HepG2 (cell line): ENCODE measurements around the gene KDM2B. TPM values are rescaled to one million over a fixed set of nuclear protein-coding genes. Genes with fewer than 3 reads are reported as not detected.

Source experiments
- ARHGAP35 ChIP-seq: sonication (generic); formaldehyde crosslinking; IDR thresholded peaks from 2 replicates; pipeline ENCODE4 v1.9.0; 2022; ENCODE audit warnings: mild to moderate bottlenecking, inconsistent platforms, moderate library complexity, missing genetic modification reagents, borderline replicate concordance
- ARNT2 ChIP-seq: sonication (generic); formaldehyde crosslinking; IDR thresholded peaks from 2 replicates; pipeline ENCODE4 v1.8.0; 2022; ENCODE audit warnings: mild to moderate bottlenecking, low read depth, missing genetic modification reagents, moderate library complexity
- CREB3 ChIP-seq: sonication (generic); formaldehyde crosslinking; IDR thresholded peaks from 2 replicates; pipeline ENCODE4 v1.5.0; 2020; ENCODE audit warnings: missing genetic modification reagents
- DNMT3B ChIP-seq: conservative IDR thresholded peaks from 2 replicates; pipeline ENCODE4 v1.6.1; 2016; ENCODE audit warnings: missing biosample characterization, control low read depth
- EZH2 ChIP-seq: conservative IDR thresholded peaks from 2 replicates; pipeline ENCODE4 v1.6.1; 2012; ENCODE audit warnings: mild to moderate bottlenecking, low read depth, low read length, moderate library complexity
- GTF2F1 ChIP-seq: fragments of 150-350 bp; IDR thresholded peaks from 2 replicates; pipeline ENCODE4 v1.6.1; 2014; ENCODE audit warnings: low read length
- HOXA9 ChIP-seq: sonication (generic); formaldehyde crosslinking; IDR thresholded peaks from 2 replicates; pipeline ENCODE4 v1.8.1; 2022; ENCODE audit warnings: missing genetic modification reagents, mild to moderate bottlenecking, moderate library complexity, borderline replicate concordance
- MAFG ChIP-seq: sonication (generic); formaldehyde crosslinking; IDR thresholded peaks from 2 replicates; pipeline ENCODE4 v1.5.1; 2020; ENCODE audit warnings: mild to moderate bottlenecking, missing genetic modification reagents
- MAZ ChIP-seq, 2 experiments: sonication (generic) in 1 of 2; formaldehyde crosslinking in 1 of 2; IDR thresholded peaks; 2 replicates each; pipeline versions ENCODE4 v1.5.0 to v1.6.1; 2012 to 2020; ENCODE audit warnings: low read depth in 2 of 2, mild to moderate bottlenecking in 2 of 2, borderline replicate concordance in 1 of 2, improper control_type of control experiment in 1 of 2, low read length in 1 of 2, missing genetic modification reagents in 1 of 2, moderate library complexity in 1 of 2
- MXD4 ChIP-seq: IDR thresholded peaks from 2 replicates; pipeline ENCODE4 v1.6.1; 2016; ENCODE audit warnings: mild to moderate bottlenecking, missing biosample characterization, missing genetic modification reagents
- NFE2L2 ChIP-seq: fragments of 150-350 bp; IDR thresholded peaks from 2 replicates; pipeline ENCODE4 v1.6.1; 2014; ENCODE audit warnings: low read length
- NR2F2 ChIP-seq: IDR thresholded peaks from 2 replicates; pipeline ENCODE4 v1.6.1; 2012; ENCODE audit warnings: low read depth, inconsistent platforms, borderline replicate concordance
- SAP130 ChIP-seq: IDR thresholded peaks from 2 replicates; pipeline ENCODE4 v1.6.1; 2016; ENCODE audit warnings: low read depth
- ZBTB39 ChIP-seq: sonication (generic); formaldehyde crosslinking; IDR thresholded peaks from 2 replicates; pipeline ENCODE4 v1.5.0; 2020; ENCODE audit warnings: missing genetic modification reagents
- ZBTB42 ChIP-seq: sonication (generic); formaldehyde crosslinking; IDR thresholded peaks from 2 replicates; pipeline ENCODE4 v1.5.0; 2020; ENCODE audit warnings: mild to moderate bottlenecking, missing genetic modification reagents
- ZEB1 ChIP-seq: IDR thresholded peaks from 2 replicates; pipeline ENCODE4 v1.6.1; 2012; ENCODE audit warnings: mild to moderate bottlenecking, low read depth, inconsistent platforms; ENCODE audit not compliant: insufficient replicate concordance
- ZNF333 ChIP-seq: sonication (generic); formaldehyde crosslinking; IDR thresholded peaks from 2 replicates; pipeline ENCODE4 v1.4.0; 2020; ENCODE audit warnings: mild to moderate bottlenecking, missing genetic modification reagents, borderline replicate concordance
- ZNF335 ChIP-seq: sonication (generic); formaldehyde crosslinking; IDR thresholded peaks from 2 replicates; pipeline ENCODE4 v1.4.0; 2020; ENCODE audit warnings: missing genetic modification reagents
- ZNF414 ChIP-seq: sonication (generic); formaldehyde crosslinking; IDR thresholded peaks from 2 replicates; pipeline ENCODE4 v1.5.0; 2020; ENCODE audit warnings: missing genetic modification reagents
- ZNF430 ChIP-seq: sonication (generic); formaldehyde crosslinking; IDR thresholded peaks from 2 replicates; pipeline ENCODE4 v1.9.0; 2021; ENCODE audit warnings: mild to moderate bottlenecking, missing genetic modification reagents
- ZNF616 ChIP-seq: sonication (generic); formaldehyde crosslinking; IDR thresholded peaks from 2 replicates; pipeline ENCODE4 v1.5.0; 2020; ENCODE audit warnings: low read depth, mild to moderate bottlenecking, missing genetic modification reagents
- ZNF678 ChIP-seq: sonication (generic); formaldehyde crosslinking; IDR thresholded peaks from 2 replicates; pipeline ENCODE4 v1.4.0; 2020; ENCODE audit warnings: mild to moderate bottlenecking, missing genetic modification reagents
- ZNF747 ChIP-seq: sonication (generic); formaldehyde crosslinking; IDR thresholded peaks from 2 replicates; pipeline ENCODE4 v1.8.1; 2023; ENCODE audit warnings: missing genetic modification reagents, mild to moderate bottlenecking, borderline replicate concordance
- ZNF800 ChIP-seq: sonication (generic); formaldehyde crosslinking; IDR thresholded peaks from 2 replicates; pipeline ENCODE4 v1.4.0; 2020; ENCODE audit warnings: missing genetic modification reagents
- polyA plus RNA-seq, 8 experiments: library from polyadenylated mRNA; depleted of rRNA in 3 of 8; stranded (reverse) in 7 of 8; unstranded in 1 of 8; fragments of >200 nt; fragmentation: Illumina TruSeq in 4 of 8; extraction: Trizol in 4 of 8; gene quantifications; 2 replicates each; pipeline versions ENCODE4 v1.2.1 to v1.2.3, GENCODE V29; 2011 to 2016; ENCODE audit warnings: low read depth in 4 of 8, missing spikeins in 1 of 8, mixed read lengths in 1 of 8; ENCODE audit not compliant: insufficient read depth in 1 of 8
- total RNA-seq, 5 experiments: library from RNA; depleted of rRNA; stranded (reverse); fragments of >200 nt; fragmentation: Illumina TruSeq; extraction: Trizol; gene quantifications; 2 replicates each; pipeline ENCODE4 v1.2.3, GENCODE V29; 2016; ENCODE audit warnings: low read depth in 1 of 5

Gene KDM2B
- total and polyA plus RNA-seq, 2 of the 13 experiments (the other 11 are each of a cell fraction or from before 2014, with no cell fraction given): 17.5 to 26.1 TPM

GRCh38 chr12:121490401-121491281 is 90.2 kb downstream of the KDM2B start (continued):
- TF ChIP-seq ARHGAP35: no peak
- TF ChIP-seq GTF2F1: no peak
- no peak for TF ChIP-seq ZNF616 (CRISPR knock-in tag)
- TF ChIP-seq ZNF800 (CRISPR knock-in tag): 0 out of 2 replicates have a peak, but pooled peaks have one; percentile 42
- TF ChIP-seq NR2F2: peak; percentile 87
- no peak for TF ChIP-seq DNMT3B
- TF ChIP-seq ZNF747 (CRISPR knock-in tag): no peak
- TF ChIP-seq MAZ (IDR thresholded peaks at IDR 0.05; ENCODE audit: borderline replicate concordance, low read depth, low read length): no peak
- TF ChIP-seq MAZ (CRISPR knock-in tag; IDR thresholded peaks at IDR 0.05; ENCODE audit: low read depth): peak; percentile 18; the same call in 1 of the 2 replicates
- TF ChIP-seq EZH2: no peak
- no peak for TF ChIP-seq HOXA9
- TF ChIP-seq ARNT2: no peak
- TF ChIP-seq ZNF335 (CRISPR knock-in tag): no peak
- TF ChIP-seq NFE2L2: no peak
- no peak for TF ChIP-seq ZNF678 (CRISPR knock-in tag)
- no peak for TF ChIP-seq CREB3 (CRISPR knock-in tag)
- TF ChIP-seq MXD4 (CRISPR knock-in tag): 0 out of 2 replicates have a peak, but pooled peaks have one; percentile 60
- TF ChIP-seq MAFG (CRISPR knock-in tag): no peak
- TF ChIP-seq ZNF414 (CRISPR knock-in tag): no peak
- 0 out of 2 replicates have a peak, but pooled peaks have one; percentile 57 for TF ChIP-seq ZBTB42 (CRISPR knock-in tag)
- TF ChIP-seq ZBTB39: 0 out of 2 replicates have a peak, but pooled peaks have one; percentile 66
- 0 out of 2 replicates have a peak, but pooled peaks have one; percentile 4 for TF ChIP-seq ZNF333 (CRISPR knock-in tag)
- peak; percentile 46 for TF ChIP-seq SAP130
- peak; percentile 36; the same call in 1 of the 2 replicates for TF ChIP-seq ZNF430 (CRISPR knock-in tag)
- TF ChIP-seq ZEB1: peak; percentile 74
